Pons (tissue), 1 donor: ENCODE data around the gene SNAPC4.
"Not testable (repeated sequence)": the region's sequence is repeated elsewhere in the genome, so short reads cannot be mapped to it uniquely, and the experiment has no call there.

Experiments used
- DNase-seq: peaks from one replicate; pipeline ENCODE4 v3.0.0-alpha.2; 2016; ENCODE audit warnings: low spot score

SNAPC4 gene

DNA sequence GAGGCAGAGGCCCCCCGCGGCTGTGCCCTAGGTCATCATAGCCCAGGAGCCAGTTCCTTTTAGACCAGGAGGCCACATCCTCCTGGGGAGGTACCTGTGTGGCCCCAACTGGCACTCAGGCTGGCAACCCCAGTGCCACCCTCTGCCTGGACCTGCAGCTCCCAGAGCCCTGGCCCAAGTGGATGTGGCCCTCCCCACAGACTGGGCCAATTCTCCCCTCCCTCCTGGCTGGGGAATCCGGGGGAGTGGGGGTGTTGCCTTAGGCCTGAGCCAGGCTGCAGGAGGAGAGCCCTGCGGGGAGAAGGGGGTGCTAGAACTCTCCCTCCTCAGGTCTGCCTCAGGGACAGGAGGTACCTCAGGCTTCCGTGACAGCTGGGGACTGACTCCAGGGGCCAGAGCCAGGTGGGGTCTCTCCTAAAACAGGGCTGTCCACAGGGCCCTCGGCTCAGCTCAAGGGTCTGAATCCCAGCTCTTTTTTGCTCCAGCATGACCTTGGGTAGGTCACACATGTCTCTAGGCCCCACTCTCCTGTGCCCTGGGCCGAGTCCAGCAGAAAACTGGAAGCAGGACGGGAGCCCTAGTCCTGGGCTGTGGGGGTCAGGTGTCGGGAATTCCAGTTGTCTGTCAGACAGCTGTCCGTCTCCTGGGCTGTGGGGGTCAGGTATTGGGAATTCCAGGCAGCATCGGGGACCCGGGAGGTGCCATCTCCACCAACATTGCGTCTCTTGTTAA, 46.0 kb downstream of the SNAPC4 start:
- DNase-seq: no peak

DNA sequence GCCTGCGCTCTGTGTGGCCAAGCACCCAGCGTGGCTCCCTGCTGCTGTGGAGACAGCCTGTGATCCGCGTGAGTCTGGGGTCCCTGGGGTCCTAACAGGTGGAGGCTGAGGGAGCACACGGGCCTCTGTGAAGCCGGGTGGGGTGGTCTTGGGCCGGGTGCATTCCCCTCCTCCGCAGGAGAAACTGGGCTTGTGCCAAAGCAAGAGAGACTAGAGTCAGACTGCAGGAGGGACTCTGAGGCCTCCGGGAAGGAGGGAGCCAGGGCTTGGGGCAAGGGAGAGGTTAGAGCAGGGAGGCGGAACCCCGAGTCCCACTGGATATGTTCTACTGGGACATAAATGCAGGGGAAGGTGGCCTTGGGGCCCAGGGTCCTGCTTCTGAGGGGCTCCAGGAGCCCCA, 46.9 kb downstream of the SNAPC4 start:
- no peak for DNase-seq

DNA sequence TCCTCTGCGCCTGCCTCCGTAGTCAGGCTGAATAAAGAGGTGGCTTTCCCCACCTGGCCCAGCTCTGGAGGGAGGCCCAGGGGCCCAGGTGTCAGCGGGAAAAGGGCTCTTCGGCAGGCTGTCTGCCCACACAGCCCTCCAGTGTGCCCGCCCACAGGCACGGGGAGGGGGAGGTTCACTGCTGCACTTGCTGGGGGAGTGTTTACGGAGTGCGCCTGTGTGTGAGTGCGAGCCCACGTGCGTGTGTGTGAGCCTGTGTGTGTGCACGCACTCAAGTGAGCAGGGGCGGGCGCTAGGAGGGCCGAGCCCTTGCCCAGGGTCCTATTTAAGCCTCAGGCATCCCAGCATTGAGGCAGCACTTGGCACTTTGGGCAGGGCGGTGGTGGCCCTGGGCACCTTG, 47.3 kb downstream of the SNAPC4 start:
- DNase-seq: no peak

DNA sequence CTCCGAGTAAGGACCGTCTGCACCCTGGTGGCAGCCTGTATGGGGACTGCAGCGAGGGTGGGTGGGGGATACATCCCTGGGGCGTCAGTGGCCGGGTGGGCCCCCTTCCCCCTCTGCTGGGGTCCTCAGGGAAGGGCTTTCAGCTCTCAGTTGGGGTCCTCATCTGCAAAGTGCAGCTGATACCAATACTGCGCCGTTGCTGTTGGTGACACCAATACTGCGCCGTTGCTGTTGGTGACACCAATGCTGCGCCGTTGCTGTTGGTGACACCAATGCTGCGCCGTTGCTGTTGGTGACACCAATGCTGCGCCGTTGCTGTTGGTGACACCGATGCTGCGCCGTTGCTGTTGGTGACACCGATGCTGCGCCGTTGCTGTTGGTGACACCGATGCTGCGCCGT, 48.1 kb downstream of the SNAPC4 start:
- not testable (repeated sequence) for DNase-seq

DNA sequence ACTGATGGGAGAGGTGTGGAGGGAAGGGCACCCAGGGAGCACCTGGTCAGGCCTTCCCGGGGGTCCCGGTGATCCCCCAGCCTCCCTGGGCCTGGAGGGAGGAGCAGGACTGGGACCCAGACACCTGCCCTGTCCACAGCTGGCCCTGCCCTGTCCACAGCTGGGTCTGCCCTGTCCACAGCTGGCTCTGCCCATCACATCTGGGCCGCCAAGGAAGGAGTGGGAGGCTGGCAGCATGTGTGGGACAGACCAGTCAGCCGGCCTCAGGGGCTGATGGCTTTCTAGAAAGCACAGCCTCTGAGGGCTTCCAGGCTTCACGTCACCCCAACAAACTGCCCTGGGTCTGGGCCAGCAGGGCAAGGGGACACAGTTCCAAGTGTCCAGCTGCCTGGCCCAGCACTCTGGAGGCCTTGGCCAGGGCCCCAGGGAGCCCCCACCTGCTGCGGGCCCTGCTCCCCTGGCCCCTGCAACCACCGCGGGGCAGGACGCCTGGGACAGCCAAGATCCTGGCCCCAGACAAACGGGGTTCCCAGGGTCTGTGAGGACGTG, 48.6 kb downstream of the SNAPC4 start:
- no peak for DNase-seq
